ENCODE measurements around the gene SPEM1.
A peak's percentile ranks its signal among the peaks of the same experiment; 100 is the strongest.

Gene SPEM1, protein sequence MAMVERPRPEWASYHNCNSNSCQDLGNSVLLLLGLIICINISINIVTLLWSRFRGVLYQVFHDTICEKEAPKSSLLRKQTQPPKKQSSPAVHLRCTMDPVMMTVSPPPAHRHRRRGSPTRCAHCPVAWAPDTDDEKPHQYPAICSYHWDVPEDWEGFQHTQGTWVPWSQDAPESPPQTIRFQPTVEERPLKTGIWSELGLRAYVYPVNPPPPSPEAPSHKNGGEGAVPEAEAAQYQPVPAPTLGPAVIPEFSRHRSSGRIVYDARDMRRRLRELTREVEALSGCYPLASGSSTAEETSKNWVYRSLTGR

DNA sequence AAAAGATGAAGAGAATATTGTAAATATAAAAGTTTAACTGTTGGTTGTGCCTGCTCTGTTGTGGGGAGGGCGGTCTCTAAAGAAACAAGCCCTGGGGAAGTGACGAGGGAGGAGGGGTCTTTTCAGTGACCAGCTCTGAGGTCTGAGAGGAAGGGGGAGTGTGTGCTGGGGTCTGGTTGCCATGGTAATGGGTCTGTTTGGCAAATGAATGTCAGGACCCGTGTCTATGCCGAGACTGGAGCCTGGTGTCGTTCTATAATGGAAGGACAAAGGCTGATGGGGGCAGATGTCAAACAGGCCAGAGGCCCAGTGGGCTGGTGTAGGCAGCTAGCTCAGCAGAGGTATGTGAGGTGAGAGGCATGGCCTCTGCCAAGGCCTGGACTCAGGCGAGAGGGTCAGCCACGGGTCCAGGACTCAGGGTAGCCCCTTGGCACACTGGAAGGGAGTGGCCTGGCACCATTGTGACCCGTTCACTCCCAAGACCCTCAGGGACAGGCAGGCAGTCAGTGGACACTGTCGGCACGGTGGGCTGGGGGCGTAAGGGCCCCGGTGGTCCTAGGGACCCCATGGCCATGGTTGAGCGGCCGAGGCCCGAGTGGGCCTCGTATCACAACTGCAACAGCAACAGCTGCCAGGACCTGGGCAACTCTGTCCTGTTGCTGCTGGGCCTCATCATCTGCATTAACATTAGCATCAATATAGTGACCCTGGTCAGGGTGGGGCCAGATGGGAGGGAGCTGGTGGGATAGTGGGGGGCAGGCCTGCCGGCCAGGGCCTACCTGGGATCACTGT lies at the start of gene SPEM1:
Gene SPEM1, plus strand, starts transcription at position 506 of the 792 bp plus-strand sequence. Its CDS starts 61 bp downstream, at position 567.
- no peak for DNase-seq

DNA sequence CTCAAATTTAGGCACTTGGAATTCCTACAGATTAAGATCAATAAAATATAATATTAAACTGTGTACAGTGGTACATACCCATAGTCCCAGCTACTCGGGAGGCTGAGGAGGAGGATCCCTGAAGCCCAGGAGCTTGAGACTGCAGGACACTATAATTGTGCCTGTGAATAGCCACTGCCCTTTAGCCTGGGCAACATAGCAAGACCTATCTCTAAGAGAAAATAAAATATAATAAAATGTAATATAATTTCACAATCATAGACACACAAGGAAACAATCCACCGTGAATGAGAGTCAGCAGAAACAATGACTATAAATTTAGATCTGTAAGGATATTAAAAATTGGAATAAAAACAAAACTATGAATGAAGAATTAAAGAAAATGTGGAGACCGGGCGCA lies 49.3 kb upstream of the SPEM1 start:
- no peak for DNase-seq

DNA sequence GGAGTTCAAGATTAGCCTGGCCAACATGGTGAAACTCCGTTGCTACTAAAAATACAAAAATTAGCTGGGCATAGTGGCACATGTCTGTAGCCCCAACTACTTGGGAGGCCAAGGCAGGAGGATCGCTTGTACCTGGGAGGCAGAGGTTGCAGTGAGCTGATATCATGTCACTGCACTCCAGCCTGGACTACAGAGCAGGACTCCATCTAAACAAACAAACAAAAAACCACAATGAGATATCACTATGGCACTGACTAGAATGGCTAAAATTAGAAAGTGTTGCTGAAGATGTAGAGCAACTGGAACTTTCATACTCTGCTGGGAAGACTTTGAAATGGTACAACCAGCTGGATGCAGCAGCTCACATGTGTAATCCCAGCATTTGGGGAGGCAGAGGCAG lies 45.8 kb upstream of the SPEM1 start:
- no peak for DNase-seq

DNA sequence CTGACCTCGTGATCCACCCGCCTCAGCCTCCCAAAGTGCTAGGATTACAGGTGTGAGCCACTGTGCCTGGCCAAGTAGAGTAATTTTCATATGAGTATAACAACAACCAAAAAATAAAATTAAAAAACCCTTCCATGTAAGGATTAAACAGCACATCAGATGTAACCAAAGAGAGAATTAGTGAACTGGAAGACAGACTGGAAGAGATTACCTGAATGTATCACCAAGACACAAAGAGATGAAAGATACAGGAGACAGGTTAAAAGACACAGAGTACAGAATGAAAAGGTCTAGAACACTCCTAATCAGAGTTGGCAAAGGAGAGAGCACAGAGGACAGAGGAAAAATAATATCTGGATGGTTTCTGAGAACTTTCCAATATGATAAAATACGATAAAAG lies 41.0 kb upstream of the SPEM1 start:
- no peak for DNase-seq

DNA sequence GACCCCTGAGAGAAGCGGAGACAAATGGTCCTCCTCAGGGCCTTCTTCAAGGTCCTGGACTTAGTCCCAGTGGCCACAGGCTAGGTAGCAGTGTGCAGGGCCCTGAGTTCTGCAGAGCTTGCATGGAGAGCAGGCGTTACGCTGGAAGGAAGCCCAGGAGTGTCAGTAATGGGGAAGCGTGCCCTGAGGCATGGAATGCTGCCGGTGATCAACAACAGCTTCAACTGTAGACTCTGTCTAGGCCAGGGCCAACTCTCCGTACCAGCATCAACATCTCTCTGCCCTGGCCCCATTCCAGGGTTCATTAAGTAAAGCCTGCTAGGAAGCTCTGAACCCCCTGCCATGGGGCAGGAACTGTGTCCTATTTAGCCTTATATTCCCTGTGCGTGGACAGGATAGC lies 39.8 kb upstream of the SPEM1 start:
- no peak for DNase-seq

DNA sequence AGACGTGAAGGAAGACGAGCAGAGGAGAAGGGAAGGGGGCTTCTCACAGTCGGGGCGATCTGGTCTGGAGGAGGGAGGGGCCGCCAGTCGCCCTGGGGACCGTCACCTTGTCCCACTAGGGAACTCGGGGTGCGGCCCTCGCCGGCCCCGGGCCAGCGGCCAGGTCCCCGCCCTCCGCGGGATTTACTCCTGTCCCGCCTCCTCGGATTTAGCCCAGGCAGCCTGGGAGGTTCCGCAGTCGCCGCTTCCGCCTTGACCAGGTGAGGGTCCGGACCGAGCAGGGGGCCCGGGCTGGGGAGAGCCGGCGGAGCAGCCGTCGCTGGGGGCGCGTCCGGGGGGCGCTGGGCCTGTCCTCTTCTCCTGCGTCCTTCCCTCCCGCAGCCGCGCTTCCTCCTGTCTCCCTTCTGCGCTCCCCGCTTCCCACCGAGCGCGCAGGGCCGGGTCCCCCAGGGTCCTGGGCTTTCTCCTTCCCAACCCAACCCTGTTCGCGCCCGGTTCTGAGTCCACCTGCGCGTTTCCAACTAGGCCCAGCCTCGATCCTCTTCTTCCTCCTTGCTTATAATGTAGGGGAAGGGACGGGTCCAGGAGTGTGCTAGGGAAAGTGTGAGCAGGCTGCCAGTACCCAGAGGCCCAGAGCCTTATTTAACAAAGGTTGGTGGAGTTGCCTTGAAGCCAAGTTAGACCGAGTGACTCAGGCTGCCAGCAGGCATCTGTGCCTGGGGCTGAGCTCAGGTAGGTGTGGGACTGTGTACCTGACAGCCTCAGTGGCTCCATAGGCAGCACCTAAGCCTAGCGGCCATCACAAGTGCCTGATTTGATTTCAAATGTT lies 39.1 kb upstream of the SPEM1 start, which contains the start of gene TNK1:
Gene TNK1, plus strand, starts transcription at position 235 of the 829 bp plus-strand sequence. CDS start 1,838 bp downstream, outside the sequence.
- DNase-seq: no peak

DNA sequence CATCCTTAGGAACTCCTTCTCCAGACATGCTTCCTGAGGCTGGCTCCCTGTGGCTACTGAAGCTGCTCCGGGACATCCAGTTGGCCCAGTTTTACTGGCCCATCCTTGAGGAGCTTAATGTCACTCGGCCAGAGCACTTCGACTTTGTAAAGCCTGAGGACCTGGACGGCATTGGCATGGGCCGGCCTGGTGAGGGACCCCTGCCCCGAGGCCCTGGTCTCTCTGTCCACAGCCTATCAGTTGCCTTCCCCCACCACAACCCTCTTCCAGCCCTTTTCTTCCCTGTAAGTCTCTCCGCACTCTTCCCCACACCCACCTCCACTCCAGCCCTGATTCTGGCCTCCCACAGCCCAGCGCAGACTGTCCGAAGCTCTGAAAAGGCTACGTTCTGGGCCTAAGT lies 37.2 kb upstream of the SPEM1 start:
- no peak for DNase-seq

DNA sequence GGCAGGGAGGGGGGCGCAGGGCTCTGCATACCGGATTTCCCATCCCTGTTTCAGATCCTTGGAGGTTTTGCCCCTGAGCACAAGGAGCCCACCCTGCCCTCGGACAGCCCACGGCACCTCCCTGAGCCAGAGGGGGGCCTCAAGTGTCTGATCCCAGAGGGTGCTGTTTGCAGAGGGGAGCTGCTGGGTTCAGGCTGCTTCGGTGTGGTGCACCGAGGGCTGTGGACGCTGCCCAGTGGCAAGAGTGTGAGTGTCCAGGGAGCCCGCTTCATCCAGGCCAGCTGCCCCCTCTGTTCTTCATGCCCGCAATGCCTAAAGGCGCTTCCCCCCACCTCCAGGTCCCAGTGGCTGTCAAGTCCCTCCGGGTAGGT lies 36.8 kb upstream of the SPEM1 start:
- DNase-seq: no peak

DNA sequence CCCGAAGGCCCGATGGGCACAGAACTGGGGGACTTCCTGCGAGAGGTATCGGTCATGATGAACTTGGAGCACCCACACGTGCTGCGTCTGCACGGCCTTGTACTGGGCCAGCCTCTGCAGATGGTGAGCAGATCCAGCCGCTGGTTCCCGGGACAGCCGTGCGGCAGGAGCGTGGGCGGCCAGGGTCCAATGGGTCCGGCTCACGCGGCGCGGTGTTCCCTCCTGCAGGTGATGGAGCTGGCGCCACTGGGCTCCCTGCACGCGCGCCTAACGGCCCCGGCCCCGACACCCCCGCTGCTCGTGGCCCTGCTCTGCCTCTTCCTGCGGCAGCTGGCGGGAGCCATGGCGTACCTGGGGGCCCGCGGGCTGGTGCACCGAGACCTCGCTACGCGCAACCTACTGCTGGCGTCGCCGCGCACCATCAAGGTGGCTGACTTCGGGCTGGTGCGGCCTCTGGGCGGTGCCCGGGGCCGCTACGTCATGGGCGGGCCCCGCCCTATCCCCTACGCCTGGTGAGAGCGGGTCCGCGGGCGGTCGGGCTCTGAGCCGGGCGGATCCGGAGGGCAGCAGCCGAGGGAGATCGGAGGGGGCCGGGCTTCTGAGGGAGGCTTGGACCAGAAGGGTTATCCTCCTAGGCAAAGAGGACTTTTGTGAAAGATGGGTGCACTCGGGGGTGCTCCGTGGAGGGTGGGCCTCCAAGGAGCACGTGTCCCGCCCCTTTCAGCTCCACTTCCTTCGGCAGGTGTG lies 36.2 kb upstream of the SPEM1 start:
- DNase-seq: peak; percentile 35 to 75 (median 60)

DNA sequence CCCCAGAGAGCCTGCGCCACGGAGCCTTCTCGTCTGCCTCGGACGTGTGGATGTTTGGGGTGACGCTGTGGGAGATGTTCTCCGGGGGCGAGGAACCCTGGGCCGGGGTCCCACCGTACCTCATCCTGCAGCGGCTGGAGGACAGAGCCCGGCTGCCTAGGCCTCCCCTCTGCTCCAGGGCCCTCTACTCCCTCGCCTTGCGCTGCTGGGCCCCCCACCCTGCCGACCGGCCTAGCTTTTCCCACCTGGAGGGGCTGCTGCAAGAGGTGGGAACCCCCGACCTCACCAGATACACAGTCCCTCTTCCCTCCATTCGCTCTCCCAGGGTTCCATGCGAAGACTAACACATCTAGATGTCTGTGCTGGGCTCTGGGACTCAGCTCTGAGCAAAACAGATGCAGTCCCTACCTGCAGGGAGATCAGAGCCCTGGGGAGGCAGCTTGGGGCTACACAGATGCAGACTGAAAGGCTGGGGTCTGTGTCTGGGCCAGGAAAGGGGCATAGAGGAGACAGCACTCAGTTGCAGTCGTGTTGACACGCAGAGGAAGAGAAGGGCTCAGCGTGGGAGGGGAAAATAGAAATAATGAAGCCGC lies 35.5 kb upstream of the SPEM1 start:
- no peak for DNase-seq

DNA sequence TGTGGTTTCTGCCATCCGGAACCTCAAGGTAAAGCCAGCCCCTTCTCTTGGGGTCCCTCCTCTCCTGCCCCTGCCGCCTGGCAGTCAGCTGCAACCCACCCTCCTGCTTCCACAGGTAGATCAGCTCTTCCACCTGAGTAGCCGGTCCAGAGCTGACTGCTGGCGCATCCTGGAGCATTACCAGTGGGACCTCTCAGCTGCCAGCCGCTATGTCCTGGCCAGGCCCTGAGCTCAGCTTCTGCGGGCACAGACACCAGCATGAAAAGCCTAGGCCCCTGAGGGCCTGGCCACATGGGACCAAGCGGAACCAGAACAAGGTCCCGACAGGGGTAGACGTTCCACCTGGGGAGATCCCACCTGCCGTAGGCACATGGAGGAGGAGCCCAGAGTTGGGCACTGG lies 31.3 kb upstream of the SPEM1 start:
- no peak for DNase-seq

DNA sequence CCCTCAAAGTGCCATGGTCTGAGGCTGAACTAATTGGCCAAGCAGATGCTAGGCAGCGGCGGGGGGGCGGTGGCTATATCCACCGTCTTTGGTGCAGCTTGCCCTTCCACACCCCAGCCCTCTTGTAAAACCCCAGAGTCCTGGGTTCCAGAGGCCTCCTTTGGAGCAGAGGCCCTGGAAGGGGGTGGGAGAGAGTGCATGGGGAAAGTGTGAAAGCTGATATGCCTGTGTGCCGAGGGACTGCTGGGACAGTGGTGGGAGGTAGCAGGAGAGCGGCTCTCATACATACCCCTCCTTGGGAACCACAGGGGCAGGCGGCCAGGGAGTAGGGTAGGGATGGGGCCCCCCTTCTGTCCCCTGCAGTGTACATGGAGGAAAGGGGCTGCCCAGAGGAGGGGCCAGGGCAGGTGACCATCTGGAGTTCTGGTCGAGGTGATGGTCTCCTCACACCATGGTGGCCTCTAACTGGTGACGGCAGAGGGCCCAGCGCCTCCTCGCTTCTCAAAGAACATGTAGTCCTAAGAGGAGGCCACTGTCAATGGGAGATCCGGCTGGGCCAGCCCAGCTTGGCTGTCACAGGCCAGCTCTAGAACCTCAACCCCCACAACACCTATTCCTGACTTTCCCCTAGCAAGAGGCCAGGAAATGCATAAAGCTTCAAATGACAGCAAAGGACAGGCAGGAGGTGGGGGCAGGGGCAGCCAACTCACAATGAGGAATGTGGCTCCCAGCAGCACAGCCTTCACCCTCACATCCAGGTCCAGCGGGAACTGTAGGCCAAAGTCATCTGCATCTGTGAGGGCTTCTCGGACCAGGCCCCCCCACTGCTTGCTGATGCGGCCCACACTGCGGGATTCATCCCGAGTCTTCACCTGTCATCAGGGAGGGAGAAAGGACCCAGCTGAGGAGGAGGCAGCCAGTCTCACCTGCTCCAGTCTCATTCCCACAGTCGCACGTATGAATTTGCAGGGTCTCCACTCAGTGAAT lies 29.9 kb upstream of the SPEM1 start:
- DNase-seq: no peak

DNA sequence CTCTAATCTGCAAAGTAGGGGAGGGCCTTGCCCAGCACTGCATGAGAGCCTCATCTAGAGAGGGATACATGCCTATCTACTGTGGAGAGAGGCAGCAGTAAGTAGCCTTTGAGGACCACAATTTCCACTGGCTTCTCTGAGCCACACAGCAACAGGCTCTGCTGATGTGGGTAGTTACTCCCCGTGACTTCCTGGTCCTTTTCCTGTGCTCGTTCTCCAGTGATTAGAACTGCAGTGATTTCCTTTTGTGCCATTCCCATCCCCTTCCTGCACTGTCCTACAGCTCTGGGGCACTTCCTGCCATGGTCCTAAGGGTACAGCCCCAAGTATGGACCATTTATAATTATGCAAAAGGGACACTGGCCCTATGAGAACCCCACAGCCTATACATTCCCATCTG lies 28.8 kb upstream of the SPEM1 start:
- DNase-seq: no peak

DNA sequence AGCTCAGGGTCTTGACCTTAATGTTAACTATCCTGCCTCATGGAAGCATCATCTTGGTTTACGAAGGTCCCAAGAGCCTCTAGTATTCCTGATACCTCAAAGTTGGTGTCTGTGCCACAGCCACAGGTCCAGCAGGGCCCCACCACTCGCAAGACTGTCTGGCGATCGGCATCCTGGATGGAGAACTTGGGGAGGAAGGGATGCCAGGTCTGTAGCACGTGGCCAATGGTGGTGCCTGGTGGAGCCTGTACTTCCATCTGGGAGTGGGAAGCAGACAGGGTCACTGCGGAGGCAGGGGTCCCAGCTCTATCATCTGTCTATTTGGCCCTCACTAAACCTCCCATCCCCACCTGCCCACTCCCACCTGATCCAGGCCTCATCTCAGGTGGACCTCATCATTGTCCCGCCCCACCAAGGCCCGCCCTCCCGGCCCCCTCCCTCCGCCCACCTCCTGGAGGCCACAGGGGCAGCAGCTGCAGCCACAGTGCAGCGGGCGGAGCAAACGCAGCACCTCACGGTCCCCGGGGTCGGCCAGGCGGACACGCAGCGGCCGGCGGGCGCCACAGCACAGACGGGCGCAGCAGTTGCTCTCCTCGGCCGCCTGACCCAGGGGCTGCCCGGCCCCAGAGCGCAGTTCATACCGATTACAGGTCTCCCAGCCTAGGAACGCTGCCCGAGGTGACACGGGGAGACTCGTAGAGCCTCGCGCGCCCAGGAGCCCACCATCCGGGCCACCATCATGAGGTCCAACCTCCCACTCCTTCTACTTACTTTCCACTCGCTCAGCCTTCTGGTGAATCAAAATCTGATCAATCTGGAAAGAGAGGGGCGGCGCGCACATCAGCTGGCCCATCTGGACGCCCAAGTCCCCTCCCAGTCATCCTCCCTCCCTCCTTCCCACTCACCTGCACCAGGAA lies 27.2 kb upstream of the SPEM1 start:
- no peak for DNase-seq

DNA sequence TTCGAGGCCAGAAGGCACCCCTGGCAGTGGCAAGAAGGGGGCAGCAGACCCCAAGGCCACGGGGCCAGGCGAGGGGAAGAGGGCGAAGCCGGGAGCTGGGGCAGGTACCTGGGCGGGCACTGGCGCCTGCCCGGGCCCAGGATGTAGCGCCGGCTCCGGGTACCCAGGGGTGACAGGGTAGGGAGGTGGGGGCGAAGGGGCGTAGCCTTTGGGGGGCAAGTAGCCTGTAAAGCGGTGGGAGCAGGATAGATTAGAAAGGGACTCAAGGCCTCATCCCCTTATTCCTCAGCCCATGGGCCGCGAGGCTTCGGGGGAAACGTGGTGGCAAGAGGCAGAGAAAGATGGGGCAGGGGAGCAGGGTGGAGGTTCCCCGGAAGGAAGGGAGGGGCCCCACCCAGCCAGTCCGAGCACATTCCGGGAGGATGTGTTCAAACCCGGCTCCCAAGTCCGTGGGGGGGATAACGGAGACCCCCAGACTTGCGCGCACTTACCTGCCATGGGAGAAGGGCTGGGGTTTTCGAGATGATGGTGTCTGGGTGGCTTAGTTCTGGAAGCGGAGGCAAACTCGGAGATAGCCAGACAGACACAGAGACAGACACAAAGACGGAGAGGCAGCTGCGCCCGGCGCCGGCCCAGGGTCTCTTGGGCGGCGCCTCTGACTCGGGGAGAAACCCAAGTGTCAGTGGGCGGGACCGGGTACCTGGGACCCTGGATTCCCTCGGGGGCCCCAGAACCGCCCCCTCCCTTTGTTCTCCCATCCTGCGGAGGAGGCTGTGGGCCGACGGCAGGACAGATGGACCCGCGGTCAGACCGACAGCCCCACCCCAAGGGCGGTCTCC lies 26.3 kb upstream of the SPEM1 start:
- DNase-seq: peak in 2 of 4 experiments; percentile 50 to 71

DNA sequence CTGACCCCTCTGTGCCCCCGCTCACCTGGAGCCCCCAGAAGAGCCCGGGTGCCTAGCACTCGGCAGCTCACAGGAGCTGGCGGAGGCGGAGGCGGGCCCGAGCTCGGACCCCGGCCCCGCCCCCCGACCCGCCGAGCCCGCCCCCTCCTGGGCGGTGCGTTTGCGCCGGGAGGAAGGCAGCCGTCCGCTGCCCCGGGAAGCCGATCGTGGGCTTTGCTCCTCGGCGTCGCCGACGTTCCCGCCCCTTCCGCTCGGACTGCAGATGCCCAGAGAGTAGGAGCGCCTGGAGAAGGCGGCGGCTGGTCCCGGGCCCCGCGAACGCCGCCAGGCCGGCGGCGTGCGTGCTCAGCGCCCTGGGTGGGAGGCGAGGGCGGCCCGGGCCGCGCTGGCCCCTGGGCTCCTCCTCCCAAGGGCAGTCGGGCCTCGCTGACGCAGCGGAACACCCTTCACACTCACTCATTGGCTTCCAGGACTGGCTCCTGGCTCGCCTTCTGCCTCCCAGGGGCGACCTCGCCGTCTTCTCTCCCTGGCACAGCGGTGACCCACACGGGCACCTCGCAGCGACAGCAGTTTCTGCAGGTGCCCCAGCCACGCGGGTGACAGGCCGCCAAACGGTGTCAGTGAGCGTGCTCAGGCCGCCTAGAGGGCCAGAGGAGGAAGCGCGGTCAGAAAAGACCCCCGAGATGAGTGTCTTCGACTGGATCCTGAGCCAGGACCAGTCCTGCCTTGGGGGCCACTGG lies 25.5 kb upstream of the SPEM1 start, which contains the start of gene PLSCR3:
Gene PLSCR3, minus strand, starts transcription at position 74 of the 740 bp plus-strand sequence. CDS start 415 bp downstream, outside the sequence.
- peak; percentile 42 to 80 (median 62) for DNase-seq

DNA sequence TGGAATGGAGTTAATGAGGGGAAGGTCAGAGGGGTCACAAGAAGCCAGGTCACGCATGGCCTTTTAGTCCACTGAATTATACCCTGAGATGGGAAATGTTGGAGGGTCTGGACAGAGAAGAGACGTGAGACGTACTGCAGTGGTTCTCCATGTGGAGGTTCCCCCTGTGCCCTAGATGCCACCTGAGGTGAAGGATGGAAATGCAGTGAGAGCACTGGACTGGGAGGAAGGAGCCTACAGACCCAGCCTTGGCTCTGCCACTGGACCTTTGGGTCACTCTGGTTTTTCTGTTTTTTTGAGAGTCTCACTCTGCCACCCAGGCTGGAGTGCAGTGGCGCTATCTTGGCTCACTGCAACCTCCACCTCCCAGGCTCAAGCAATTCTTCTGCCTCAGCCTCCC lies 24.0 kb upstream of the SPEM1 start:
- DNase-seq: no peak

DNA sequence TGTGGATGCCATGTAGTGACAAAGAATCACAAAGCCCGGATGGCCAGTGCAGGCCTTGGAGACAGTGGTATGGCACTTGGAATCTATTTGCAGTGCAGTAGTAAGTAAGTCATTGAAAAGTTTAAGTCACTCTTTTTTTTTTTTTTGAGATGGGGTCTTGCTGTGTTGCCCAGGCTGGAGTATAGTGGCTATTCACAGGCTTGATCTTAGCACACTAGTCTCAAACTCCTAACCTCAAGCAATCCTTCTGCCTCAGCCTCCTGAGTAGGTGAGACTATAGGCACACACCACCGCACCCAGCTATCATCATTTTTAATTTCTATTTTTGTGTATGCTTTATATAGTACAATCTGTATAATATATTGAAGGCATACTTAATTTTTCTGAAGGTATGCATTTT lies 21.5 kb upstream of the SPEM1 start:
- no peak for DNase-seq

All from activated naive CD4-positive, alpha-beta T cell (primary cell).